K562 (cell line): Measurements from ENCODE around the gene PUS7L. TPM values are rescaled to one million over a fixed set of nuclear protein-coding genes. Genes with fewer than 3 reads are reported as not detected.

Experiments used
- CXXC5 ChIP-seq: fragments of 250-450 bp; sonication (Bioruptor Pico); IDR thresholded peaks from 2 replicates; pipeline ENCODE4 v1.8.0; 2022; ENCODE audit warnings: inconsistent platforms, mild to moderate bottlenecking, moderate library complexity
- DNMT1 ChIP-seq: fragments of 450-650 bp; IDR thresholded peaks from 2 replicates; pipeline ENCODE4 v1.6.1; 2016; ENCODE audit warnings: antibody characterized with exemption, mild to moderate bottlenecking
- ELF4 ChIP-seq: fragments of 450-650 bp; formaldehyde crosslinking; IDR thresholded peaks from 2 replicates; pipeline ENCODE4 v1.4.0; 2022; ENCODE audit warnings: missing genetic modification characterization
- HOXB6 ChIP-seq: fragments of 250-450 bp; sonication (Bioruptor Pico); IDR thresholded peaks from 2 replicates; pipeline ENCODE4 v1.5.1; 2022; ENCODE audit warnings: mild to moderate bottlenecking, borderline replicate concordance
- MAFG ChIP-seq: fragments of 450-650 bp; conservative IDR thresholded peaks from 2 replicates; pipeline ENCODE4 v1.6.1; 2016; ENCODE audit warnings: missing genetic modification characterization, missing compliant biosample characterization
- PCBP2 ChIP-seq: fragments of 200-400 bp; formaldehyde crosslinking; IDR thresholded peaks from 2 replicates; pipeline ENCODE4 v1.6.1; 2018; ENCODE audit warnings: low read length, low read depth, mild to moderate bottlenecking, moderate library complexity; ENCODE audit not compliant: poor library complexity, severe bottlenecking
- ZFPM2 ChIP-seq: fragments of 250-450 bp; sonication (Bioruptor Pico); IDR thresholded peaks from 2 replicates; pipeline ENCODE4 v1.5.1; 2022; ENCODE audit warnings: mild to moderate bottlenecking
- polyA plus RNA-seq, 8 experiments: library from polyadenylated mRNA; depleted of rRNA in 4 of 8; stranded (reverse) in 5 of 8; unstranded in 3 of 8; fragments of >200 nt; fragmentation: Nextera tagmentation in 2 of 8; fragmentation: Illumina TruSeq in 1 of 8; extraction: Ambion mirVana in 2 of 8; extraction: Trizol in 1 of 8; gene quantifications; 2 replicates each; pipeline versions ENCODE4 v1.2.1 to v1.2.3, GENCODE V29; 2011 to 2014; ENCODE audit warnings: inconsistent platforms in 1 of 8, missing spikeins in 1 of 8
- total RNA-seq, 7 experiments: library from RNA; depleted of rRNA in 6 of 7; stranded (reverse); fragments of >200 nt in 6 of 7; fragmentation: Illumina TruSeq in 2 of 7; extraction: Trizol in 2 of 7; gene quantifications; 2 replicates each; pipeline versions ENCODE4 v1.2.1 to v1.2.3, GENCODE V29; 2011 to 2021; ENCODE audit warnings: low replicate concordance in 1 of 7
- TF ChIP-seq, protein P1 (sequence below): sonication (generic); formaldehyde crosslinking; IDR thresholded peaks from 2 replicates; pipeline ENCODE4 v1.8.0; 2022; ENCODE audit warnings: mild to moderate bottlenecking, missing genetic modification reagents, borderline replicate concordance
- TF ChIP-seq, protein P2 (sequence below): fragments of 450-650 bp; IDR thresholded peaks from 2 replicates; pipeline ENCODE4 v1.6.1; 2018; ENCODE audit not compliant: partially characterized antibody
- TF ChIP-seq, protein P3 (sequence below), 2 experiments: fragments of 450-650 bp in 1 of 2; sonication (generic) in 1 of 2; formaldehyde crosslinking in 1 of 2; IDR thresholded peaks; 2 replicates each; pipeline versions ENCODE4 v1.7.1 to v1.9.0; 2016 to 2022; ENCODE audit warnings: inconsistent platforms in 1 of 2, mild to moderate bottlenecking in 1 of 2, missing genetic modification reagents in 1 of 2

The PUS7L gene
- total and polyA plus RNA-seq, 9 of the 15 experiments (the other 6 are each of a cell fraction or from before 2014, with no cell fraction given), result 10.8 to 53.3 (median 25.2) TPM

DNA sequence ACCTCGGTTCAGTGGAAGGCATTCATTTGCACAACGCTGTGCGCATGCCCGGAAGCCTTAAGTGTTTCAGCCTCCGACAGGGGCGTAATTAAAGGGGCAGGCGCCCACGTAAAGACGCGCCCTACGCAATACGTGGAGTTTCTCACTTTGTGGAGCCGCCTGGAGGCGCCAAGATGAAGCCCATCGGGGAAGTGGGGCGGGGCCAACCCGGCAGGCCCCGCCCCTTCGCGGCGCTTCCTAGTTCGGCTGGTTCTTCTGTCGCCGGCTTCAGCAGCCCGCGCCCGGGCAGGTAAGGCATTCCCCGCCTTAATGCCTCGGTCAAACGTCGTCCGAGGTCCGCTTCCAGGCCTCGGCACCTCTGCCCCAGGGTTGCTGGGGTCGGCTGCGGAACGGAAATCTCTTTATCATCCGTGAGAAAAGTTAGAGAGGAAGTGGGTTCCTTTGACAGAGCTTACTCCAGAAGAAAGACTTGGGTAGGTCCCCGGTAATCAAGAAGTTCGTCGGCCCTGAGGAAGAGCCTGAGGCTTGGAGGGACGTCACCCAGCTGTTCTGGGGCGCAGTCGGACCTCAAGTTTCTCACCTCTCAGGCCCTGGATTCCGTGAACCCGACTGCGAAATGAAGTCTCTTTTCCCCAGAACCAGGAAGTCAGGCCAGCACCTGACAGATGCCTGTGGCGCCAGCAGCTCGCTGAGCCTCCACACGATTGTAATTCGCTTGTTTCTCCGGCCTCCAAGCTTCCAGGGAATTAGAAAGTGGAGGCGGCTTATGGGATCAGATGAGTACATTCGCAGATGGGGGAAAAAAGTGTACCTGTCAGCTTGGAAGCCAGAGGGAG is at the start of gene PUS7L, which contains the start of gene IRAK4 (continued):
- TF ChIP-seq, protein P1, sequence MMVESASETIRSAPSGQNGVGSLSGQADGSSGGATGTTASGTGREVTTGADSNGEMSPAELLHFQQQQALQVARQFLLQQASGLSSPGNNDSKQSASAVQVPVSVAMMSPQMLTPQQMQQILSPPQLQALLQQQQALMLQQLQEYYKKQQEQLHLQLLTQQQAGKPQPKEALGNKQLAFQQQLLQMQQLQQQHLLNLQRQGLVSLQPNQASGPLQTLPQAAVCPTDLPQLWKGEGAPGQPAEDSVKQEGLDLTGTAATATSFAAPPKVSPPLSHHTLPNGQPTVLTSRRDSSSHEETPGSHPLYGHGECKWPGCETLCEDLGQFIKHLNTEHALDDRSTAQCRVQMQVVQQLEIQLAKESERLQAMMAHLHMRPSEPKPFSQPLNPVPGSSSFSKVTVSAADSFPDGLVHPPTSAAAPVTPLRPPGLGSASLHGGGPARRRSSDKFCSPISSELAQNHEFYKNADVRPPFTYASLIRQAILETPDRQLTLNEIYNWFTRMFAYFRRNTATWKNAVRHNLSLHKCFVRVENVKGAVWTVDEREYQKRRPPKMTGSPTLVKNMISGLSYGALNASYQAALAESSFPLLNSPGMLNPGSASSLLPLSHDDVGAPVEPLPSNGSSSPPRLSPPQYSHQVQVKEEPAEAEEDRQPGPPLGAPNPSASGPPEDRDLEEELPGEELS (CRISPR knock-in tag), result no peak
- TF ChIP-seq HOXB6 (CRISPR knock-in tag) (no peak), ELF4 (CRISPR knock-in tag) (0 out of 2 replicates have a peak, but pooled peaks have one; percentile 3), PCBP2 (no peak), MAFG (tag) (no peak), CXXC5 (CRISPR knock-in tag) (peak; percentile 96), ZFPM2 (CRISPR knock-in tag) (no peak), DNMT1 (no peak)
- TF ChIP-seq, protein P2, sequence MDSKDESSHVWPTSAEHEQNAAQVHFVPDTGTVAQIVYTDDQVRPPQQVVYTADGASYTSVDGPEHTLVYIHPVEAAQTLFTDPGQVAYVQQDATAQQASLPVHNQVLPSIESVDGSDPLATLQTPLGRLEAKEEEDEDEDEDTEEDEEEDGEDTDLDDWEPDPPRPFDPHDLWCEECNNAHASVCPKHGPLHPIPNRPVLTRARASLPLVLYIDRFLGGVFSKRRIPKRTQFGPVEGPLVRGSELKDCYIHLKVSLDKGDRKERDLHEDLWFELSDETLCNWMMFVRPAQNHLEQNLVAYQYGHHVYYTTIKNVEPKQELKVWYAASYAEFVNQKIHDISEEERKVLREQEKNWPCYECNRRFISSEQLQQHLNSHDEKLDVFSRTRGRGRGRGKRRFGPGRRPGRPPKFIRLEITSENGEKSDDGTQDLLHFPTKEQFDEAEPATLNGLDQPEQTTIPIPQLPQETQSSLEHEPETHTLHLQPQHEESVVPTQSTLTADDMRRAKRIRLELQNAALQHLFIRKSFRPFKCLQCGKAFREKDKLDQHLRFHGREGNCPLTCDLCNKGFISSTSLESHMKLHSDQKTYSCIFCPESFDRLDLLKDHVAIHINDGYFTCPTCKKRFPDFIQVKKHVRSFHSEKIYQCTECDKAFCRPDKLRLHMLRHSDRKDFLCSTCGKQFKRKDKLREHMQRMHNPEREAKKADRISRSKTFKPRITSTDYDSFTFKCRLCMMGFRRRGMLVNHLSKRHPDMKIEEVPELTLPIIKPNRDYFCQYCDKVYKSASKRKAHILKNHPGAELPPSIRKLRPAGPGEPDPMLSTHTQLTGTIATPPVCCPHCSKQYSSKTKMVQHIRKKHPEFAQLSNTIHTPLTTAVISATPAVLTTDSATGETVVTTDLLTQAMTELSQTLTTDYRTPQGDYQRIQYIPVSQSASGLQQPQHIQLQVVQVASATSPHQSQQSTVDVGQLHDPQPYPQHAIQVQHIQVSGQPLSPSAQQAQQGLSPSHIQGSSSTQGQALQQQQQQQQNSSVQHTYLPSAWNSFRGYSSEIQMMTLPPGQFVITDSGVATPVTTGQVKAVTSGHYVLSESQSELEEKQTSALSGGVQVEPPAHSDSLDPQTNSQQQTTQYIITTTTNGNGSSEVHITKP, result no peak
- TF ChIP-seq, protein P3, sequence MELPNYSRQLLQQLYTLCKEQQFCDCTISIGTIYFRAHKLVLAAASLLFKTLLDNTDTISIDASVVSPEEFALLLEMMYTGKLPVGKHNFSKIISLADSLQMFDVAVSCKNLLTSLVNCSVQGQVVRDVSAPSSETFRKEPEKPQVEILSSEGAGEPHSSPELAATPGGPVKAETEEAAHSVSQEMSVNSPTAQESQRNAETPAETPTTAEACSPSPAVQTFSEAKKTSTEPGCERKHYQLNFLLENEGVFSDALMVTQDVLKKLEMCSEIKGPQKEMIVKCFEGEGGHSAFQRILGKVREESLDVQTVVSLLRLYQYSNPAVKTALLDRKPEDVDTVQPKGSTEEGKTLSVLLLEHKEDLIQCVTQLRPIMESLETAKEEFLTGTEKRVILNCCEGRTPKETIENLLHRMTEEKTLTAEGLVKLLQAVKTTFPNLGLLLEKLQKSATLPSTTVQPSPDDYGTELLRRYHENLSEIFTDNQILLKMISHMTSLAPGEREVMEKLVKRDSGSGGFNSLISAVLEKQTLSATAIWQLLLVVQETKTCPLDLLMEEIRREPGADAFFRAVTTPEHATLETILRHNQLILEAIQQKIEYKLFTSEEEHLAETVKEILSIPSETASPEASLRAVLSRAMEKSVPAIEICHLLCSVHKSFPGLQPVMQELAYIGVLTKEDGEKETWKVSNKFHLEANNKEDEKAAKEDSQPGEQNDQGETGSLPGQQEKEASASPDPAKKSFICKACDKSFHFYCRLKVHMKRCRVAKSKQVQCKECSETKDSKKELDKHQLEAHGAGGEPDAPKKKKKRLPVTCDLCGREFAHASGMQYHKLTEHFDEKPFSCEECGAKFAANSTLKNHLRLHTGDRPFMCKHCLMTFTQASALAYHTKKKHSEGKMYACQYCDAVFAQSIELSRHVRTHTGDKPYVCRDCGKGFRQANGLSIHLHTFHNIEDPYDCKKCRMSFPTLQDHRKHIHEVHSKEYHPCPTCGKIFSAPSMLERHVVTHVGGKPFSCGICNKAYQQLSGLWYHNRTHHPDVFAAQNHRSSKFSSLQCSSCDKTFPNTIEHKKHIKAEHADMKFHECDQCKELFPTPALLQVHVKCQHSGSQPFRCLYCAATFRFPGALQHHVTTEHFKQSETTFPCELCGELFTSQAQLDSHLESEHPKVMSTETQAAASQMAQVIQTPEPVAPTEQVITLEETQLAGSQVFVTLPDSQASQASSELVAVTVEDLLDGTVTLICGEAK (IDR thresholded peaks at IDR 0.05), result no peak
- TF ChIP-seq, protein P3 (CRISPR knock-in tag; IDR thresholded peaks at IDR 0.05), result no peak
